Activated CD8-positive, alpha-beta memory T cell treated with anti-CD3 and anti-CD28 coated beads for 4 hours (primary cell): ENCODE measurements around the gene PTGDR2.

ENCODE experiments used
- DNase-seq, 2 donors: peaks; one replicate each; pipeline ENCODE4 v3.0.0-alpha.2; 2020; ENCODE audit warnings: low read depth in 2 of 2

The PTGDR2 gene

GRCh38 chr11:60874421-60875365 is 18.9 kb upstream of the PTGDR2 start:
- DNase-seq, result no peak

GRCh38 chr11:60873533-60873932 is 17.8 kb upstream of the PTGDR2 start:
- DNase-seq, result no peak

DNA sequence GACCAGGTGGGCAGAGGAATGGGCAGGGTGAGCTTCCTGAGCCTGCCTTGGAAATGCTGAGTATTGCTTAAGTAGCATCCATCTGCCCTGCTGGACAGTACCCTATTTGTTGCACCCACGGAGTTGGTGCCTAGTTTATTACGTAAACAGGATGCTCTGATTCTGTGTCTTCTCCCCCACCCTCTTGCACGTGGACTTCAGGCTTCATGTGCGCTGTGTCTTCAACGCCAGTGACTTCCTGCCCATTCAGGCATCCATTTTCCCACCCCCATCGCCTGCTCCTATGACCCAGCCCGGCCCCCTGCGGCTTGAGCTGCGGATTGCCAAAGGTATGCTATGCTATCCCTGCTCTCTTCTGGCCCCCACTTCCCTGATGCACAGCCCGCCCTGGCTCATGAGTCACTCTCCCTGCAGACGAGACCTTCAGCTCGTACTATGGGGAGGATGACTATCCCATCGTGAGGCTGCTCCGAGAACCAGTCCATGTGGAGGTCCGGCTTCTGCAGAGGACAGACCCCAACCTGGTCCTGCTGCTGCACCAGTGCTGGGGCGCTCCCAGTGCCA is 17.3 kb upstream of the PTGDR2 start:
- DNase-seq, result no peak

- DNase-seq, result no peak
Measured at GRCh38 chr11:60872124-60872960, 16.6 kb upstream of the PTGDR2 start.

- no peak for DNase-seq
Measured at GRCh38 chr11:60871378-60872061, 15.8 kb upstream of the PTGDR2 start.

- DNase-seq, result no peak
Measured at GRCh38 chr11:60870733-60871377, 15.1 kb upstream of the PTGDR2 start.

GRCh38 chr11:60870276-60870675 is 14.5 kb upstream of the PTGDR2 start:
- no peak for DNase-seq

- no peak for DNase-seq
Measured at GRCh38 chr11:60869451-60869825, 13.7 kb upstream of the PTGDR2 start.

GRCh38 chr11:60868682-60869450 is 13.1 kb upstream of the PTGDR2 start:
- DNase-seq, result no peak

- no peak for DNase-seq
Measured at GRCh38 chr11:60867871-60868681, 12.3 kb upstream of the PTGDR2 start.

DNA sequence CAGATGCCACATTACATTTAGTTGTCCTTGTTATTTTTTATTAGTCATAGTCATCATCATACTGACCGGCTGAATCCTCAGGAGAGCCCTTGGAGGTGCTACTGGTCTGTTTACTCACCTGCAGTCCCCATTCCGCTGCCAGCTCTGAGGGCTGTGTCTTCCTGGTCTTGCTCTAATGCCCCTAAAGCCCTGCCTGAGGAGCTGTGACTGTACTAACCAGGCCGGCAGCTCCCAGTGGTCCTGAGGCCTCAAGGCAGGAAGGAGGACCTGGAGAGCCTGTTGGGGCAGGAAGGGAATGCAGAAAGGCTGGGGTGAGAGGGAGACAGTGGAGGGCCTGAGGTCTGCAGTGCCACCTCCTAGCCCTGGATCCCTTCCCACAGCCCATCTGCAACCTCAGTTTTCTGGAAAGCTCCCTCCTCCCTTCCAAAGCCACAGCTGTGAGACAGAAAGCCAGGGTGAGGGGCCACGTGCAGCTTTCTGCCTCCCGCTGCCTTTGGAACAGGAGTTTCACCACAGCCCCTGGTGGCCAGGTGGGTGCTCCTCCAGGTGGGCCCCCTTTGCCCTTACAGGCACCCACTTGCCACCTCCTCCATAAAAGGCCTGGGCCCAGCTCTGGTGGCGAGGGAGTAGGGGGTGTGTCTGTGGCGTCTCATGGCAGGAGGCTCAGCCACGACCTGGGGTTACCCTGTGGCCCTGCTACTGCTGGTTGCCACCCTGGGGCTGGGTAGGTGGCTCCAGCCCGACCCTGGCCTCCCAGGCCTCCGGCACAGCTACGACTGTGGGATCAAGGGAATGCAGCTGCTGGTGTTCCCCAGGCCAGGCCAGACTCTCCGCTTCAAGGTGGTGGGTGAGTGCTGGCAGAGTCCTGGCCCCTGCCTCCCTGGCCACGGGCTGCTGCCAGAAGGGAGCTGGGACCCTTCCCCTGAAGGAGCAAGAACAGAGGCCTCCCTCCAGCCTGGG is 11.4 kb upstream of the PTGDR2 start, which contains the start of gene ZP1:
TSS of gene ZP1 (plus strand) at position 632 of the 960 bp plus-strand sequence. CDS start at position 652, 20 bp downstream.
- DNase-seq, result no peak

DNA sequence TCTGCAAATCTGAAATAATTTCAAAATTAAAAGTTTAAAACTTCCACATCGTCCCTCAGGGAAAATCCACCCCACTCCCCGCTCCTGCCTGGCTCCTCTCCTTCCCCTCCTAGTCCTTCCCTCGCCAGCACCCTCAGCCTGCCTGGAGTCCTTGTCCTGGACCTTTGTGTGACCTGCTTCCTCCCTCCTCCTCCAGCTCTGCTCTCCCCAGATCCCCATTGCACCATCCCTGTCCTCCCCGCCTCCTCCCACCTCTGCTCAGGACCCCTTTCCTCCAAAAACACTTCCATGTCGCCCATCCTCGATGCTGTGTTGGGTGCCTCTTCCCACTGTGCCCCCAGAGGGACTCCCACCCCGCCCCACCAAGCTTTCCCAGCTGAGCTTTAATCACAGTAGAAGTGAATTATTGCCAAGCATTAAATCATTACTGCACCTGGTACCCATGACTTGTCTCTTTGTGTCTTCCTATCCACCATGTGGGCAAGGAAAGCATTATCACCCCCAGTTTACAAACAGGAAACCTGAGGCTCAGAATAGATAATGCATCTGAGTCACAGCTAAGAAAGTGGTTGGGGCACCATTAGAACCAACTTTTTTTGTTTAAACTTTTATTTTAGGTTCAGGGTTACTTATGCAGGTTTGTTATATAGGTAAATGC is 9.2 kb upstream of the PTGDR2 start:
- DNase-seq, result no peak

DNA sequence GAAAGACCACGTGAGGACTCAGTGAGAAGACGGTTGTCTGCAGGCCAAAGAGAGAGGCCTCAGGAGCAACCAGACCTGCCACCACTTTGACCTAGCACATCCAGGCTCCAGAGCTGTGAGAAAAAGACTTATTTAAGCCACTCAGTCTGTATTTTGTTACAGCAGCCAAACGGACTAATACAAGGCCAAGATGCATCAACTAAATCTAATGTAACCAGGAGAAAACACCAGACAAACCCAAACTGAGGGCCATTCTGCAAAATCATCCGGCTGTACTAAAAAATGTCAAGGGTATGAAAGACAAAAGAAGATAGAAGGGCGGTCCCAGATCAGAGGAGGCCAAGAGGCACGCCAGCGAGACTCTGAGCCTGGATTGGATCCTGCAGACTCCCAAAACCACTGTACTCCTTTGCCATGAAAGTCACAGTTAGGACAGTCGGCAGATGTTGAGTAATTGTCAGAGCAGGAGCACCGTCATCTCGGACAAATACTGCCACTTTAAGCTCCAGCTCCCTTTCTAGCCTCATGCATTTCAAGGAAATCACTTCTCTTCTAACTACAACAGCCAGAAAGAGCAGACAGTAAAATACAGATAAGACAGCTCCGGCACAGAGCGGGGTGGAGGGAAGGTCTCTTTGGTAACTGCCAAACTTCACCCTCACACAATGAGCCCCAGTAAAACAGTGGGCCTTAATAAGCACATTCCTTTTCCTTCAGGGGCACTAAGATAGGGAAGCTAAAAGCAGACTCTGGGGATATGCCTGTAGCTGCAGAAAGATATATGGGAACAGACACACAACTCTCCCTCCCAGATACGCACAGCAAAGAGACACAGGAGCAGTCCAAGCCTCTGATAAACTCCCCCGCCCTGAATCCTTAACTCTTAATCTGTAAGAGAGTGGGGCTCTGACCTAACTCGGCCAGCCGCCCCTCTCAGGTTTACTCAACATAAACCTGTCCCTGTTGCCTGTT is 8.1 kb upstream of the PTGDR2 start:
- no peak for DNase-seq

- no peak for DNase-seq
Measured at GRCh38 chr11:60862171-60862570, 6.4 kb upstream of the PTGDR2 start.

DNA sequence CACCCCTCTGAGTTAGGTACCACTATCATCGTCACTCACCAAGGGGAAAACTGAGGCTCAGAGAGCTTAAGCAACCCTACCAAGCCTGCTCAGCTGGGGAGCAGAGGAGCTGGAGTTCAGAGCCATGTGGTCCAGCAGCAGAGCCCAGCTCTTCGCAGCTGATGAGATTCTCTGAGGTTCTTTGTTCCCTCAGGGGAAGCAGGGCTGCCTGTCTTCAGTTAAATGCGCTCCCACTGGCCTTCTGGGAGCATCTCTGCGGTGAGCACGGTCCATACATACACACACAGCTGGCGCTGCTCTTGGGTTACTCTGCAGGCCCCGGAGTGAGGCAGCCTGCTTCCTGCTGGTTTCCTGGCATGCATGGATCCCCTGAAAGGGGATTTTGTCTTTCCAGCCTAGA is 5.2 kb upstream of the PTGDR2 start:
- no peak for DNase-seq

DNA sequence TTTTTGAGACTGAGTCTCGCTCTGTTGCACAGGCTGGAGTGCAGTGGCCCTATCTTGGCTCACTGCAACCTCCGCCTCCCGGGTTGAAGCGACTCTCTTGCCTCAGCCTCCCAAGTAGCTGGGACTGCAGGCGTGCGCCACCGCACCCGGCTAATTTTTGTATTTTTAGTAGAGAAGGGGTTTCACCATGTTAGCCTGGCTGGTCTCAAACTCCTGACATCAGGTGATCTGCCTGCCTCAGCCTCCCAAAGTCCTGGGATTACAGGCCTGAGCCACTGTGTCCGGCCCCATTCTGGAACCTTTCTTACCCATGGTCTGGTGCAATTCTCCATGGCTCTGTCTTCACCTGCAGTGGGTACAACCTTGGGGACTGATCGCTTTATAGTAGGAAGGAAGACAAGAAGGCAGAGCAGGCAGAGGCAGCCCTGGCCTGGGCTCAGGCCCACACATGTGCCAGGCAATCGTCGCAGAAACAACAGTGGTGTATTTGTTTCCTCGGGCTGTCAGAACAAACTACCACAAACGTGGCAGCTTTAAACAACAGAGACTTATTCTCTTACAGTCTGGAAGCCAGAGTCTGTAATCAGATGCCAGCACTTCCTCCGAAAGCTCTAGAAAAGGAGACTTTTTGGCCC is 4.0 kb upstream of the PTGDR2 start:
- DNase-seq, result no peak
